Type B pancreatic cell (in vitro differentiated cells): ENCODE measurements around the gene PIH1D1. TPM values are rescaled to one million over a fixed set of nuclear protein-coding genes. Genes with fewer than 3 reads are reported as not detected.
"Not testable (repeated sequence)": the region's sequence is repeated elsewhere in the genome, so short reads cannot be mapped to it uniquely, and the experiment has no call there.

Experiments used
- DNase-seq: peaks from one replicate; pipeline ENCODE4 v3.0.0; 2021; ENCODE audit warnings: mixed read lengths; ENCODE audit not compliant: unreplicated experiment; ENCODE audit errors: extremely low spot score
- H3K27ac Mint-ChIP-seq: 2 replicates; pipeline ENCODE4 v1.8.0; 2021; ENCODE audit warnings: mild to moderate bottlenecking, mixed read lengths
- H3K27me3 Mint-ChIP-seq: 2 replicates; pipeline ENCODE4 v1.8.0; 2021; ENCODE audit warnings: mixed read lengths
- H3K36me3 Mint-ChIP-seq: 2 replicates; pipeline ENCODE4 v1.8.0; 2021; ENCODE audit warnings: mixed read lengths
- H3K4me1 Mint-ChIP-seq: one replicate; pipeline ENCODE4 v1.8.0; 2021; ENCODE audit warnings: mixed read lengths; ENCODE audit not compliant: unreplicated experiment
- H3K4me3 Mint-ChIP-seq: 2 replicates; pipeline ENCODE4 v1.8.0; 2021; ENCODE audit warnings: mild to moderate bottlenecking, mixed read lengths
- H3K9me3 Mint-ChIP-seq: 2 replicates; pipeline ENCODE4 v1.8.0; 2021; ENCODE audit warnings: mixed read lengths
- CTCF ChIP-seq: fragments of 200-600 bp; sonication (generic); conservative IDR thresholded peaks from 2 replicates; pipeline ENCODE4 v1.5.0; 2021; ENCODE audit warnings: antibody characterized with exemption, mild to moderate bottlenecking
- total RNA-seq: library from RNA; stranded (reverse); gene quantifications from 2 replicates; pipeline ENCODE4 v1.2.1, GENCODE V29; 2021; ENCODE audit warnings: low replicate concordance

Gene PIH1D1
- total RNA-seq, 1 donor from 2014 or later: 93.3 TPM

- no peak for DNase-seq
- H3K4me1 Mint-ChIP-seq: peaks cover 7% of the 10 kb centered on the region
- H3K36me3 Mint-ChIP-seq: no peaks in the 10 kb centered on the region
- no peaks in the 10 kb centered on the region for H3K9me3 Mint-ChIP-seq
- no peak overlapping the region for H3K27ac Mint-ChIP-seq
- TF ChIP-seq CTCF: no peak
- peaks cover 22% of the 10 kb centered on the region for H3K27me3 Mint-ChIP-seq
- H3K4me3 Mint-ChIP-seq: no peak overlapping the region
Measured at GRCh38 chr19:49475191-49475917, 23.7 kb upstream of the PIH1D1 start.

GRCh38 chr19:49474542-49474924, 22.9 kb upstream of the PIH1D1 start:
- DNase-seq: no peak
- H3K36me3 Mint-ChIP-seq: no peaks in the 10 kb centered on the region

GRCh38 chr19:49473868-49474541, 22.4 kb upstream of the PIH1D1 start, which contains the start of gene FLT3LG:
Gene FLT3LG (plus strand): TSS chr19:49474215. CDS start chr19:49474640, 425 bp downstream.
- Mint-ChIP-seq H3K9me3 (no peaks in the 10 kb centered on the region), H3K4me1 (peaks cover 9% of the 10 kb centered on the region), H3K27ac (no peak within 1 kb of the TSS), H3K27me3 (peaks cover 22% of the 10 kb centered on the region), H3K36me3 (peaks cover 2% of the 10 kb centered on the region), H3K4me3 (peak within 1 kb of the TSS; percentile 47)
- DNase-seq: no peak
- peak; percentile 97 for TF ChIP-seq CTCF

More at GRCh38 chr19:49474542-49474924, 22.9 kb upstream of the PIH1D1 start:
- H3K27me3 Mint-ChIP-seq: peaks cover 22% of the 10 kb centered on the region
- H3K4me1 Mint-ChIP-seq: peaks cover 7% of the 10 kb centered on the region
- H3K27ac Mint-ChIP-seq: no peak overlapping the region
- H3K4me3 Mint-ChIP-seq: no peak overlapping the region
- no peak for TF ChIP-seq CTCF
- no peaks in the 10 kb centered on the region for H3K9me3 Mint-ChIP-seq

- Mint-ChIP-seq H3K27me3 (peaks cover 22% of the 10 kb centered on the region), H3K4me1 (peaks cover 13% of the 10 kb centered on the region)
- not testable (repeated sequence) for H3K9me3 Mint-ChIP-seq, DNase-seq, H3K36me3 Mint-ChIP-seq, H3K27ac Mint-ChIP-seq, H3K4me3 Mint-ChIP-seq
Measured at GRCh38 chr19:49473501-49473867, 21.9 kb upstream of the PIH1D1 start.

GRCh38 chr19:49472936-49473335, 21.3 kb upstream of the PIH1D1 start:
- H3K36me3 Mint-ChIP-seq: peaks cover 6% of the 10 kb centered on the region
- no peaks in the 10 kb centered on the region for H3K9me3 Mint-ChIP-seq
- no peak for TF ChIP-seq CTCF
- peaks cover 13% of the 10 kb centered on the region for H3K4me1 Mint-ChIP-seq
- DNase-seq: no peak
- H3K27ac Mint-ChIP-seq: no peak overlapping the region
- peak overlapping the region; percentile 51 for H3K4me3 Mint-ChIP-seq
- H3K27me3 Mint-ChIP-seq: peaks cover 22% of the 10 kb centered on the region

GRCh38 chr19:49470615-49470978, 19.0 kb upstream of the PIH1D1 start:
- peaks cover 14% of the 10 kb centered on the region for H3K27me3 Mint-ChIP-seq
- H3K27ac Mint-ChIP-seq: no peak overlapping the region
- H3K36me3 Mint-ChIP-seq: peaks cover 6% of the 10 kb centered on the region
- H3K4me1 Mint-ChIP-seq: peaks cover 7% of the 10 kb centered on the region
- no peaks in the 10 kb centered on the region for H3K9me3 Mint-ChIP-seq
- no peak for DNase-seq
- TF ChIP-seq CTCF: no peak
- no peak overlapping the region for H3K4me3 Mint-ChIP-seq
